Neural cell (in vitro differentiated cells): ENCODE measurements around the gene EYA2.
A peak's percentile ranks its signal among the peaks of the same experiment; 100 is the strongest.

Experiments used
- CTCF ChIP-seq: fragments of 450-650 bp; IDR thresholded peaks from 2 replicates; pipeline ENCODE4 v1.5.1; 2014; ENCODE audit warnings: antibody characterized with exemption, mild to moderate bottlenecking, moderate library complexity; ENCODE audit not compliant: poor library complexity, severe bottlenecking
- EZH2 ChIP-seq: fragments of 200-600, 300-800 bp; shearing (Covaris generic), sonication (generic); IDR thresholded peaks from 2 replicates; pipeline ENCODE4 v1.6.1; 2014; ENCODE audit warnings: antibody characterized with exemption, low read length, borderline replicate concordance, mild to moderate bottlenecking; ENCODE audit not compliant: insufficient read depth, poor library complexity, severe bottlenecking
- POLR2AphosphoS5 ChIP-seq: IDR thresholded peaks from 2 replicates; pipeline ENCODE4 v1.6.1; 2012
- RAD21 ChIP-seq: fragments of 450-650 bp; conservative IDR thresholded peaks from 2 replicates; pipeline ENCODE4 v1.6.1; 2014; ENCODE audit warnings: antibody characterized with exemption, mild to moderate bottlenecking, moderate library complexity
- SMC3 ChIP-seq: fragments of 450-650 bp; conservative IDR thresholded peaks from 2 replicates; pipeline ENCODE4 v1.6.1; 2014; ENCODE audit warnings: antibody characterized with exemption, mild to moderate bottlenecking, moderate library complexity; ENCODE audit not compliant: poor library complexity
- TAF1 ChIP-seq: IDR thresholded peaks from 2 replicates; pipeline ENCODE4 v1.6.1; 2012; ENCODE audit warnings: low read depth

GRCh38 chr20:47220161-47220582 lies 325.5 kb downstream of the EYA2 start:
- peak; percentile 20 for TF ChIP-seq CTCF
- TF ChIP-seq TAF1: no peak
- TF ChIP-seq EZH2: no peak
- no peak for TF ChIP-seq RAD21
- TF ChIP-seq POLR2AphosphoS5: no peak
- no peak for TF ChIP-seq SMC3
